ENCODE data around the gene MCC.
A peak's percentile ranks its signal among the peaks of the same experiment; 100 is the strongest.
"Not testable (repeated sequence)": the region's sequence is repeated elsewhere in the genome, so short reads cannot be mapped to it uniquely, and the experiment has no call there.

The MCC gene

DNA sequence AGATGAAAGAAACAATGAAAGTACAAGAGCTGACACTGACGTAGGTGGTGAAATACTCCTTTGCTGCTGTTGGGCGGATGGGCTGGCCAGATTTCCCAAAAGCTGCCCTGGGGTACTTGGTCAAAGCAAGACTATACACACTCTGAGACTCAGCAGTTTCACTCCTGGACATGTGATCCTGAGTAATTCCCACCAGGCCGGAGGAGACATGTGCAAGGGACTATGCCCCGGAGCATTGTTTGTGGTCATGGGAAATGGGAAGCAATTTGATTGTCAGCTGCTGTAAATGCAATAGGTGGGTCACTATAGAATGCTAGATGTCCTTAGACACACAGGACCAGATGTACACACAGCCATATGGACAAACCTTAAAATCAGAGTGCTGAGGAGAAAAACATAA, 395.6 kb downstream of the MCC start:
- DNase-seq = no peak

DNA sequence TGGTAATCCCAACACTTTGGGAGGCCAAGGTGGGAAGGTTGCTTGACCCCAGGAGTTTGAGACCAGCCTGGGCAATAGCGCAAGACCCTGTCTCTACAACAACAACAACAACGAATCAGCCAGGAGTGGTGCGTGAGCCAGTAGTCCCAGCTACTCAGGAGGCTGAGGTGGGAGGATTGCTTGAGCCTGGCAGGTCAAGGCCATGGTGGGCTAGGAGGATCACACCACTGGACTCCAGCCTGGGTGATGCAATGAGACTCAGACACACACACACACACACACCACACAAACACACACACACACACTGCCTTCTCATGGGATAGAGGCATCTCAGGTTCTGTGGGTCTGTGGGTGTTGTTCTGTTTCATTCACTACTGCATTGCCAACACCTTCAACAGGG, 396.6 kb downstream of the MCC start:
- DNase-seq = no peak

DNA sequence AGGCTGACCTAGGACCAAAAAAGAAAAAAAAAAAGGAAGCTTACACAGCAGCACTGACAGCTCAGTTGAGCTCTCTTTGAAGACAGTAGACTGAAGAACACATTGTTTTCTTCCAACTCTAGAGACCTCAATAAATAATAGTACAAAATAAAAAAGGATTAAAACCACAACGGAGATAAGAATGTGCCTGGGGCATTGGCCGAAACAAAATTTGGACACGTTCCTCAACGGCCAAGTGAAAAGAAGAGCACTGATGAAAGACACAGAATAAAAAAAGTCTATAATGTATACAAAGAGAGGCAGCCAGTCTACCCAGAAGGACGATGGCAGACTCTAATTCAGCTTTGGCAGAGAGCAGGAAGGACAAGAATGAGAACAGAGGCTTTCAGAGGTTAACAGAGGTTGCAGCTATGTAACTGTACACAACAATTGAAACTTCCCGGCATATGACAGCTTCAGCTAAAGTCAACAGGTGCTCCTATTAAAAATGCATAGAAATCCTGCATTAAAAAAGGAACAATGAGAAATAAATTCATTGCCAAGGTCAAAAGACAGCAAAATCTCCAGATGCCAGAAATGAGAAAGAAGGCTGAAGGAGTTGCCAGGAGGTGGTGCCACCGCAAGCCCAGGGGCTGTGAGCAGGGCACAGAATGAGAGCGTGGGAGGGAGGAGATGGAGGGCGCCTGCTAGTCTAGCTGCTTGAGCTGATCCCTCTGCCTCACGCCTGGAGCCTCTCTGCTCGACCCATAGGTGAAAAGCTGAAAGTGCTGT, 397.7 kb downstream of the MCC start:
- peak; percentile 28 for DNase-seq

DNA sequence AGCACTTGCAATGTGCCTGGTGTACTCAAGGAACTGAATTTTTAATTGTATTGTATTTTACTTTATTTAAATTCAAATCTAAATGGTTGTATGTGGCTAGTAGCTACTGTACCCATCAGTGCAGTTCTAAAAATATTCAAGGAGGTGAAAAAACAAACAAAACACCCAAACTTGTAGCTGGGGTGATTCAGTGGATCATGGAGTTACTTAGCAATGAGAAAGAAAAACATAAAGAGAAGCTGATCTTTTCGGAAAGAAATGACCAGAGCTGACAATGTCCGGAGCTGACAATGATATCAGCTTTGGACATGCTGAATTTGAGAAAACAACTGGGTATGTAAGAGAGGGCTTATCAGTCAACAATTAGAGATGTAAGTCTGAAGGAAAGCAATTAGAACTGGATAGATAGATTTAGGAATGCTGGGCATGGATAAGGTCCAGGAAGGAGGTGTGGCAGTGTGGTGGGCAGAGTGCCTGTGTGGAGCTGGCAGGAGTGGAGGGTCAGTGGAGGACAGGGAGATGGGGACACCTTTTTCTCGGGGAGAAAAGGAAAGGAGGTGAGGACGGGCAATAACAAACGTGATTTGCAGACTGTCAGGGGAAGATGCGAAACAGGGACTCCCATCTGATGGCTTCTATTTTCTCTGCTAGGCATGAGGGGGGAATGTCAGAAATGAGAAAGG, 398.5 kb downstream of the MCC start:
- DNase-seq = no peak

DNA sequence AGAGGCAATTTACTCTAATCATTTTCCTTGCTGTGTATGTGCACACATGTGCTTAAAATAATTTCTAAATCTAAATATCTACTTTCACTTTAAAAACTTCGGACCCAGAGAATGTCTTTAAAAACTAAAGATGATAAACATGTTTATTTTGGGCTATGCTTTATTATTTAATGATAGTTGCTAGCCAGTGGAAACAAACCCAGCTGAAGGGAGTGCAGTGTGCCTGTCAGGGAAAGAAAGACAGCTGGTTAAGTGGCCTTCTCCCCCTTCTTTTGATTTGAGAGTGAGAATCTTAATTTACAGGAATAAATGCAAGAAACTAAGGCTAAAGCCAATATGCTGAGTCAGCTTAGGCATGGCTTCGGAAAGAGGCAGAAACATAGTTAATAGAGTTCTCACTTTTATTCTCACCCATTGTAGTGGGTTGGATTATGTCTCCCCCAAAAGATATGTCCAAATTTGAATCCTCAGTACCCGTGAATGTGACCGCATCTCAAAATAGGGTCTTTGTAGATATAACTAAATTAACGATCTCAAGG, 400.2 kb downstream of the MCC start:
- DNase-seq = no peak

DNA sequence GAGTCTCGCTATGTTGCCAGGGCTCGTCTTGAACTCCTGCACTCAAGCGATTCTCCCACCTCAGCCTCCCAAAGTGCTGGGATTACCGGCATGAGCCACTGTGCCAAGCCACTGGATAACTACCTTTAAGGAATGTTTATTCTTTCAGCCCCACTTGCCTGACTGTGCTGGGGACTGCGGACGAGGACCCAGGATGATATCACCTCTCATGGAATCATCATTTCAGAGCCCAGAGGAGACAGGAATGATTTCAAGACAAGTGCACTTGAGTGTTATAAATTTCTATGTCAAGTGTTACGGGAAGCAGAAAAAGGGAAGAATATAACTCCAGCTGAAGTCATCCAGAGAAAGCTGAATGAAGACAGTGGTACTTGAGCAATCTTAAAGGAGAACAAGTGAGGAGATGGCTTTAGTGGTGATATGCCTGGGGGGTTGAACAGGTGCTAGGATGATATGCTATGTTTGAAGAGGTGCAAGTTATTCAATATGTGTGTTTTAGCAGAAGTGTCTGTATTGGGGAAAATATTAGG, 402.3 kb downstream of the MCC start:
- DNase-seq = no peak

DNA sequence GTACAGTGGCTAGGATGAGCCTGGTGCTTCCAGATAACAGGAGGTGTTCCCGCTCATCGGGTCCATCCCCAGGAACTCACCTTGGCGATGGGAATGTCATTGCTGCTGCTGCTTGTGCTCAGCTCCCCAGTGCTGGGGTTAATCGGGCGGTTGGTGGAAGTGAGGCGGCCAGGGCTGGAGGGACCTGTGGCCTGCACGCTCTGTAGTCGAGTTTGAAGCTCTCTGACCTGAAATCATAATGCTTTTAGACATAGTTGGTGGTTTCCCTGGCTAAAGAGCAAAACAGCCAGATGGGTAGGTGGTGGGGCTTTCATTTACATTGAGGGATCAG, 403.2 kb downstream of the MCC start:
- no peak for DNase-seq

DNA sequence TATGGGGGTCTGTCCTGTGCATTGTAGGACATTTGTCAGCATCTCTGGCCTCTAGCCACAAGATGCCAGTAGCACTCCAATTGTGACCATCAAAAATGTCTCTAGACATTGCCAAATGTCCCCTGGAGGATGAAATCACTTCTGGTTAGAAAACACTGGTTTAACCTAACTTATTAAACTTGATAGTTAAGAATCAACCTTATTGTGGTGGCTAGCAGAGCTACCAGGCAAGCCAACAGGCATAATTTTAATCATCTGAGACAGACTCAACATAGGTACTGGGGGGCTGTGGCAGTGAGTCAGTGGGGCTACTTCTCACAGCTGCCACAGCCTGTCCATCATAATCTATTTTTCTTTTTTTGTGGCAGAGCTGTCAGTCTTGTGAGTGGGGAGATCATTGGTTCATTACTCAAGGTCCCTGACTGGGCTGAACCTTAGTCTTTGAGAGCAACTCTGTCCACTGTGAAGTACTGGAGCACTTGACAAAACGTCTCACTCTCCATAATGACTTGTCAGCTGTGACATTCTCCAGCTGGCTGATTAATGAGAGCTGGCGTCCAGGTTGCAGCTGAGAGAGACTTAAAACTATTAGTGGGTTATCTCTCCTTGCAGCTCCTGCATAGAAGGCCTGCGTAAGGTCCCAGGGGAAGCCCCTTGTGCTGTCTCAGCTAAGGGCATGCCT, 403.7 kb downstream of the MCC start:
- no peak for DNase-seq

DNA sequence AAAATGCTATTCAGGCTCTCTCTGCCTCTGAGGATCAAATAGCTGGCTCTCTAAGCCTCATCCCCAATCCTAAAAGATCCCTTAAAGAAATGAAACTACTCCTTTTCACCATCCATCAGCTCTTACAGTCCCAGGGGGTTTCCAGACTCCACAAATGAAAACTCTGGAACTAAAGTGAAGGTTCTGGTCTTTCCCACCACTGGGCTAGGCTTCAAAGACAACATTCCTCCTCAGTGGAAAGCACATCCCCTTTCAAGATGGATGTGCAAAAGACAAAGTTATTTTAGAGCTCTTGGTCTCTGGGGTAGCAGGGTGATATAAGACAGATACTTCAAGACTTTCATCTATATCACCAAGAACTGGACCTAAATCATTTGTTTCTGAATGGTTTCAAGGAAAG, 404.8 kb downstream of the MCC start:
- DNase-seq = no peak

DNA sequence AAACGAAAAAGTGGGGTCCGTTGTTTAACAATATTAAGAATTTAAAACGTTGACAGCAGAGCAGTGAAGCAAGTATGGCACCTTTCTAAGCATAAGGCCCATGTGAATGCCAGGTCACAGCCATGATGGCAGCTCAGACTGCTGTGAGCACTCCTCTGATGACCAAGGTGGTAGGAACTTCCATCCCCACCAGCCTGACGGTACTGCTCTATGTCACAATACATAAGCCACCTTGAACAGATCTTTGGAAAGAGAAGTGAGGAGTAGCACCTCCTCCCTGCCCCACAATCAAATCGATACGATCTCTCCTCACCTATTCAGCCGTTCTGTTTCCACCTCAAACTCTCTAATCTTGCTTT, 405.7 kb downstream of the MCC start:
- DNase-seq = no peak

DNA sequence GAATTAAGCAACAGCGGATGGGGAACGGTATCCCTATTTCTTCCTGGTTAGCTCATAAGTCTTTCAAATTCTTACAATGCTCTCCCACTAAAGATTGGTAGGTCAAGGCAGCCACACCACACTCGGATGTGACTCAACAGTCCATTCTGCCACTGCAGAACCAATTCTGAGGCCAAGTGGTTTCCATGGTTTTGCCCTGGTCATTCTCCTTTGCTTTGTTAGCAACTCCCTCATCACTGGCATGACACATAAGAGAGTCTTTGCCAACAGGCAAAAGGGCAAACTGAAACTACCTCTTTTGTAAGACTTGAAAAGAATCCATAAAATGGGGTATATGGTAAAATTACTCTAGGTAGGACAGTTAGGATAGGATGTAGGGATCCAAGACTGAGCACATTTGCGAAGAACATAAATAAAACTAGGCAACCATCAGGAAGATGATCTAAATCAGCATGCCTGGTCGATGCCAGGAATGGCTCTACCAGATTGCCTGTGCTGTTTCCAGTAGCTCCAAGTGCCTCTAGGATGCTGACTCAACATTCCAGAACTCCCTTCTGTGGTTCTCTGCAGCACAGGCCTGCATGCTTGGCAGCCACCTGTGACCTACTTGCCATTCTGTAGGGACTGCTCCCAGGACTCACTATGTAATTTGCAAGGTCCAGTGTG, 406.2 kb downstream of the MCC start:
- DNase-seq = no peak

DNA sequence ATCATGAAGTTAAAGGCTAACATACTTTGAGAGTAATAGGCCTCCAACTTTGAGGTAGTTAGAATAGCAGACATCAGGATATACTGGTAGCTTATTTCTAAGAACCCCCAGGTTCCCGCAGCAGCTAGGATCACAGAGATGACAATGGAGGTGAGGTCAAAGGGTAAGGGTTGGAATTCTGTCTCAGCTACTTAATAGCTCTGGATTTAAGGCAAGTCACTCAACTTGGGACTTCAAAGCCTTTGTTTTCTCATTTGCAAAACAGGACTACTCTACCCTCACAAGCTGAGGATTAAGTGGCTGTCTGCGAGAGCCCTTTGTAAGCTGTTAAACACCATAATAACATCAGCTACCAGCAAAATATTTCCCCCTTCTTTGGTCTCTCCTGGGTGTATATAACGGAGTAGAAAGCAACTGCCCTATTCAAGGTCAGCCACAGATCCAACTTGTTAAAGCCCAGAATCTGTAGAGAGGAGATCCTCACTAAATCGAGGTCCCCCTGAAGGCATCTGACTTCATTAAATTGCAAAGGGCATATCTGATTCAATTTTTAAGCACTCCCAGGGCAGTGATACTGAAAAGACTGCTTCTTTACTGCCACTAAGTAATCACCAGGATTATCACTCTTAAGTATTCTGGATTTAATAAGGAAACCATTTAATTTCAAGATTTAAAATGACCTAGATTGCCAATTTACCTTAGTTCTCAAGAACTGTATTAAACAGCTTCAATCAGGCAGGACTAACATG, 407.0 kb downstream of the MCC start:
- no peak for DNase-seq

DNA sequence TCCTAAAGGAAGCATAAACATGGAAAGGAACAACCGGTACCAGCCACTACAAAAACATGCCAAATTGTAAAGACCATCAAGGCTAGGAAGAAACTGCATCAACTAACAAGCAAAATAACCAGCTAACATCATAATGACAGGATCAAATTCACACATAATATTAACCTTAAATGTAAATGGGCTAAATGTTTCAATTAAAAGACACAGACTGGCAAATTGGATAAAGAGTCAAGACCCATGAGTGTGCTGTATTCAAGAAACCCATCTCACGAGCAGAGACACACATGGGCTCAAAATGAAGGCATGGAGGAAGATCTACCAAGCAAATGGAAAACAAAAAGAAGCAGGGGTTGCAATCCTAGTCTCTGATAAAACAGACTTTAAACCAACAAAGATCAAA, 411.6 kb downstream of the MCC start:
- DNase-seq = not testable (repeated sequence)

DNA sequence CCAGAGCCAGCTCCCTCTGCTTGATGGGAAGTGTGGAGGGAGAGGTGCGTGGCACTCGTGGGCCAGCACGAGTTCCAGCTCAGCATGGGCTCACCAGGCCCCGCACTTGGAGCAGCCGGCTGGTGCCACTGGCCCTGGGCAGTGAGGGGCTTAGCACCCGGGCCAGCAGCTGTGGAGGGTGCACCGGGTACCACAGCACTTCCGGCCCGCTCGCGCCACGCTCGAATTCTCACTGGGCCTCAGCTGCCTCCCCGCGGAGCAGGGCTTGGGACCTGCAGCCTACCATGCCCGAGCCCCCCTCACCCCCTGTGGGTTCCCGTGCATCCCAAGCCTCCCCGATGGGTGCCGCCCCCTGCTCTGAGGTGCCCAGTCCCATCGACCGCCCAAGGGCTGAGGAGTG, 413.2 kb downstream of the MCC start:
- no peak for DNase-seq

DNA sequence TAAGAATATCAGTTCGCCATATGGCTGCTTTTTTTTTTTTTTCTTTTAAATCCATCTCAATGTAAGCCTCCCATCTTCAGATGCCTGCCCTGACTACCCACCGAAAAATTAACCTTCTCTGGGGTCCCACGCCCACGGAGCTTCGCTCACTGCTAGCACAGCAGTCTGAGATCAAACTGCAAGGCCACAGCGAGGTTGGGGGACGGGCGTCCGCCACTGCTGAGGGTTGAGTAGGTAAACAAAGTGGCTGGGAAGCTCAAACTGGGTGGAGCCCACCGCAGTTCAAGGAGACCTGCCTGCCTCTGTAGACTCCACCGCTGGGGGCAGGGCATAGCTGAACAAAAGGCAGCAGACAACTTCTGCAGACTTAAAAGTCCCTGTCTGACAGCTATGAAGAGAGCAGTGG, 414.6 kb downstream of the MCC start:
- peak; percentile 16 for DNase-seq

DNA sequence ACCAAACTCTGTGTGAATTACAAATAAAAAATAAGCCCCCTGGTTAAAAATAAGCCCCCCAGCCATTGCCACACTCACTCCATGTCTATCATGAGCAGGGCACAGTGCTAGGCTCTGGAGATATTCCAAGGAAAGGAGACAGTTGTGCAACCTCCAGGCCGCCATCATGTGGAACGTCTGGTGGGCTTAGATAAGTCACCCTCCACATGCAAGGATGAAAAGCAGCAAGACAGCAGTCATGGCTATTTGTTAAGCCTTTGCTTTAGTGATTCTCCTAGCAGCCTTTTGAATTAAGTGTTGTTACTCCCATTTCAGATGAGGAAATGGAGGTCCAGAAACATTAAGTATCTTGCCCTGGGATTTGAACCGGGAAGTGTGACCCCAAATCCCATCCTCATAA, 416.9 kb downstream of the MCC start:
- DNase-seq = no peak

DNA sequence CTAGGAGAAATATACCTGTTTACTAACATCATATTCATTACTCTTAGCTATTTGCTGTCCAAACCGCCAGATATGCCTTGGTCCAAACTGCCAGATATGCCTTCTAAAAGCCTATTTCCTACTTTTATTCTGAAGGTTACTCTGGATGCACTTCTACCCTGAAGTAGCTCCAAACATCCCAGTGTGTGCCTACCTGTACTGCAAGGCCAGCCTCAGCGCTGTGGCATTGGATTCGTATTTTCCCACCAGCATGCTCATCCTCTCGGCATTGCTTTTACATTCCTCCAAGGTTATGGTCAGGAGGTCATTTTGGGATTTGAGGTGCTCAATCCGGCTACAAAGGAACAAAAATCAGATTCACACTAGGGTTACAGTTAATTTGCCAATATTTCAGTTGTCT, 417.4 kb downstream of the MCC start:
- no peak for DNase-seq

DNA sequence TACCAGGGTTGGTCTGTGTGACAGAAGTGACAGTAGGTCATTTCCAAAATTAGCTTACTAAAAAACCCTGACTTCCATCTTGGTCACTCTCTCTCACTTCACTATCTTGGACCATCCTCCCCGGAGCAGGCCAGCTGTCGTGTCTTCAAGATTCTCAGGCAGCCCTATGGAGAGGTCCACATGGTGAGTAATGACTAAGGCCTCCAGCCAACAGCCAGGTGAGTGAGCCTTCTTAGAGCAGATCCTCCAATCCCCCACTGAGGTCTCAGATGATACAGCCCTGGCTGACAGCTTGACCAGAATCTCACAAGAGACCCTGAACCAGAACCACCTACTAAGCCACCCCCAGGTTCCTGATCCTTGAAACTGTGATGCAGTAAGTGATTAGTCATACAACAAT, 419.7 kb downstream of the MCC start:
- DNase-seq = no peak

DNA sequence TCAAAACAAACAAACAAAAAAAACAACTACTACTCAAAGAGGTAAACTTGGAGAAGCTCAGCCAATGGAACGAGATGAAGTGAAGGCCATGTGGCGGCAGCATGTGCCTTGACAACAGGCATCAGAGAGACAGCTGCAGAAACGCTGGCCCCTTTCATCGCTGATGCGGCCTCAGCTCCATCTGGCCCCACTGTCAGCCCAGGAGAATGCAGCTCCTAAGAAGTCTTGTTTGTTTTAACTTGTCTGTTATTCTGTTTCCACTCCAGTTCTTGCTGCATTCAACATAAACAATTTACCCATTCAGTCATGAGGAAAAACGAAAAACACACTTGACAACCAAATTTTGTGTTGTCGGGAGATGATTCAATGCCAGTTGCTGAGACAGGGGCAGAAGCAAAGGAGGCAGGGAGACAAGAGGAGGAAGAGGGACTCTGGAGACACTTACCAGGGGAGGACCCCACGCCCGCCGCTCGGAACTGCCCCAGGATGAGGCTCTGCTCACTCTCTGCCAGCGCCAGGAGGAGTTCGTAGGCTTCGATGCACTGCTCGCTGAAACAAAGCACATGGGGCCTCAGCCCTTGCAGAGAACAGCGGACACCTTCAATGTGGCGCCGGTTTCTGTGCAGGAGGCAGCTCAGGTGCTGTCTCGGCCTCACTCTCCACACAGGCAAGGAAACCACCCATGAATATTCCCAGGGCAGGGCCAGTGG, 420.5 kb downstream of the MCC start:
- no peak for DNase-seq

DNA sequence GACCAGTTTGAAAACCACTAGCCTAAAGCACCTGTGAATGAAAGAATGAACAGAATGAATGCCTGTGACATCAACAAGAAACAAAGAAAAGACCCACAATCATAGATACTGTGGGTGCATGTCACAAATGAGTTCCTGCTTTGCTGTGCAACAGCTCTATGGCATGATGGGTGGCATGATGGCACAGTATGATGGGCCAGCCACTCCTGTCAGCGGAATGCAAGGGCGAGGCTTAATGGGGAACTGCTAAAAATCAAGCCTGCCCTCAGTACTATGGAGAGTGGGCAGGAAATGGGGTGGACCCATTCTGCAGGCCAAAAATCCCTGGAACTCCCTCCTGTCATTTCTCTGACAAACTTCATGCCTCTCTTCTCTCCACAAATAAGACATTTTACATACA, 422.6 kb downstream of the MCC start:
- no peak for DNase-seq

DNA sequence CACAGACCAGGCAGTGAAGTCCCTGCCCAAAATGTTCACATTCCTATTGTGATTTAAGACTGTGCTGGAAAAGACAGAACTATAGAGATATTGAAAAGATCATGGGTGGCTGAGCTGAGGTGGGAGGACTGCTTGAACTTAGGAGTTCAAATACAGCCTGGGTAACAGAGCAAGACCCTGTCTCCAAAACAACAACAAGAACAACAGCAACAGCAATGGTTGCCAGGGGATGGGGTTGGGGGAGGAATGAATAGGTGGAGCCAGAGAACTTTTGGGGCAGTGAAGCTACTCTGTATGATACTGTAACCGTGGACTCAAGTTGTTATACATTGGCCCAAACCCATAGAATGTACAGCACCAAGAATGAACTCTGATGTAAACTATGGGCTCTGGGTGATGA, 423.4 kb downstream of the MCC start:
- no peak for DNase-seq

DNA sequence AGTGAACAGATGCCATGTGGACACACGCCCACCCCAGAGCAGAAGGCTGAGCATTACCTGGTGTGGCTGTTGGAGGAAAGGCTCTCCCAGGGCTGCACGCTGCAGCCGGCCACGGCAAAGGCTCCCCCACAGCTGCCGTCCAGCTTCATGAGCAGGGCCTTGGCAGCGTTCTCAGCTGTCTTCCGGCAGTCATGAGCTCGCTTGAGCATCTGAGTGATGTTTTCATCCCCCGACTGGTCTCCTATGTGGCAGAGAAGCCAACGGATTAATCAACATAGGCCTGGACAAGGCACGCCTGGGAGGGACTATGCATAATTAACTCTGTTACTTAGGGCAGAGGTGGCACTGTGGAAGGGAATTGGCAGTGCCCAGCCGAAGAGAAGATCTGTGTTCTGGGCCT, 424.3 kb downstream of the MCC start:
- no peak for DNase-seq
